GM19452 (cell line): Measurements from ENCODE around the gene NPM3.
"Not testable (repeated sequence)": the region's sequence is repeated elsewhere in the genome, so short reads cannot be mapped to it uniquely, and the experiment has no call there.

Source experiments
- ATAC-seq: cut with Tn5 transposase; IDR thresholded peaks from one replicate; pipeline ENCODE4 v1.9.1; 2021; ENCODE audit not compliant: unreplicated experiment

NPM3 gene

GRCh38 chr10:101807158-101807557 is 23.9 kb upstream of the NPM3 start:
- ATAC-seq, result no peak

- no peak for ATAC-seq
These were observed 20.3 kb upstream of the NPM3 start for GRCh38 chr10:101803511-101803910.

DNA sequence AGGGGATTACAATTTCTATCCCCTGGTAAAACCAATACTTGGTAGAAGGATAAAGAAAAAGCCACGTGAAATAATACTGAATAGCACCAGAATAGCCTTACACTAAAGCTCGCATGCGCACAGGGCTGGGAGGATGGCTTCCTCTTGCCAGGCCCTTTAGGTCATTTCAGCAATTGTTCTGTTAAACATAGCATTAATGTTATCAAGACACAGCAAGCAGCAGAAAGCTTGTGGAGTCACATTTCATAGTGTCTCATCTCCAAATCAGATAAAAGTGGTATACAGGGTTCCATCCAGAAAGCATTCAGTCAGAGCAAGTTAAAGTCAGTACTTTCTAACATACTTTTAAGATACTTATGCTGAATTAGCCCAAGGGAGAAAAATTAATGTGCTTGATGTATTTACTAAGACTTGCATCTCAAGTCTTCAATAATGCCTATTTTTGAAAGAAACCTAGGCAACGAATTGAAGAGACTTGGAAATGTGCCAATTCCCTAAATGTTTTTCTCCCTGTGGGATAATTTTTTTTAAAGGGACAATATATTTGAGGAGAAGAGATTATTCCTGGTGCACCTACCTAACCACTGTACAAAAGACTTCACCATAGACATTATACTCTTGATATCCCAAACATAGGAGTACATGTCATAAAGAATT is 14.3 kb upstream of the NPM3 start:
- no peak for ATAC-seq

GRCh38 chr10:101793526-101793925 is 10.3 kb upstream of the NPM3 start:
- no peak for ATAC-seq

- no peak for ATAC-seq
These were observed 6.4 kb upstream of the NPM3 start for GRCh38 chr10:101789686-101790085.

DNA sequence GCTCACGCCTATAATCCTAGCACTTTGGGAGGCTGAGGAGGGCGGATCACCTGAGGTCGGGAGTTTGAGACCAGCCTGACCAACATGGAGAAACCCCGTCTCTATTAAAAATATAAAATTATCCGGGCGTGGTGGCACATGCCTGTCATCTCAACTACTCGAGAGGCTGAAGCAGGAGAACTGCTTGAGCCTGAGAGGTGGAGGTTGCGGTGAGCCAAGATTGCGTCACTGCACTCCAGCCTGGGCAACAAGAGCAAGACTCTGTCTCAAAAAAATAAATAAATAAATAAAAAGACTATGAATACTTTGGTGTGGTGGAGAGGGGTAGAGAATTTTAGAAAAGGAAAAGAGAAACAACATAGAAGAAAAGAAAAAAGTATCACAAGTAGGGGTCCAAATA is 6.0 kb upstream of the NPM3 start:
- not testable (repeated sequence) for ATAC-seq

DNA sequence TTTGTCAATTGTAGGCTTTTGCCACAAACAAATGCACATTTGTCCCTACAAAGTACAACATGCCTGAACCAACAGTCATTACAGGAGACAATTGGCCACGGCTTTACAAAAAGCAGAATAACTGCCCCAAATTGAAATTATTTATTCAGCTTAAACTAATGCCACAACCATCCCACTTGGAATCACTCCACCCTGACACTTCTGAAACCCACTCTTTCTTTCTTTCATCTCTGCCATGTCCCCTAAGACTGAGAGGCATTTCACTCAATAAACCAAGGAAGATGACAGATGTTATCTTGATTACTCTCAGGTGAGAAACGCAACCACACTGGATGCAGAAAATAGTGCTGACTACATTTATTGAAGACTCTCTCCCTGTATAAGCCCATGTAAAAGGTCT is 2.6 kb upstream of the NPM3 start:
- ATAC-seq, result no peak

- no peak for ATAC-seq
These were observed 1.3 kb upstream of the NPM3 start for GRCh38 chr10:101784558-101784957.

DNA sequence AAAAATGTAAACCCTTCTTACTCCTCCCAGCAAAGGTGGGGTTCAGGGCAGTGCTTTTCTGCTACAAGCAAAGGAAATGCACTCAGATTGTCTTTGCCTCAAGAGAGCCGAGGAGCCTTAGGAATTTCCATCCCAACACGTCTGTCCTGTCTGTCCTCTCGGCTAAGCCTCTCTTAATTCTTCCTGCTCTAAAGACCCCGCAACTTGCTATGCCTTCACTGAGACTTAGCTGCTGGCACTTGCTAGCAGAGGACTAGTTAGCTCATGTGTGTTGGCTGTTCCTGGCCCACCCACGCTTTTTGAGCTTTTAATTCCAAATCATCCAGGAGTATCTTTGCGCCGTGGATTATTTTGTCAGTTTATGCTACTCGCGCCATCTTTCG is 481 bp upstream of the NPM3 start:
- ATAC-seq, result no peak

DNA sequence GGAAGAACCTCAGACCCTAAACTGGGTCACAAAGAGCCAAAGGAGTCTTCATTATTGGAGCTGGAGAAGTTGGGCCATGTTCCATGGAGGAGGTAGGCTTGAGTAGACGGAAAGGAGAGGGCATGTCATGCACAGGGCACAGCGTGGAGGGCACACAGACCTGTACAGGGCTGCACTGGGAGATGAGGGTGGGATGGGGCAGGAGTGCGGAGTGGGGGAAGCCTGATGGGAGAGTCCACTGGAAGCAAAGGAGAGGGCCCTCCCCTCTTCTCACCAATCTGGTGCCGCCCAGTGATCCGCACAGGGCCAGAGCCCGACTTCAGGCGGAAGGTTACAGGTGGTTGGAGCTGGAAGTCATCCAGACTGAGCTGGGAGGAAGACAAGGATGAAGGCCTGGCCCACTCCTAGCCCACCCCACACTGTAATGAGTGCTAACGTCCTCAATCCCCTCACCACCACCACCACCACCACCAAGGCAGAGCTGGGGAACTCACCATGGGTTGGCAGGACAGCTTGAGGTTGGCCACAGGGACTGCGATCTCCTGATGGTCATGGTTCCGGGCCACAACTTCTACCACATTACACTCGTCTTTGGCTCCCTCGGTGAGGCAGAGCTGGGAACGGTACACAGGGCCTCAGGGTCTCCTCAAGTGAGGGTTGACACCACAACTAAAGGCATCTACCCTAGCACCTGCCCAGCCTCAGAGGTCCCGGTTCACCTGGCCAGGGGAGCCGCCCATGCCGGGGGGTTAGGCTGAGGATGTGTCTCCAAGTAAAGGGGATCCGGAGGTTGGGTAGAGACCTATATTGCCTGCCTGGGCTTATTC is 1.0 kb downstream of the NPM3 start:
- no peak for ATAC-seq

DNA sequence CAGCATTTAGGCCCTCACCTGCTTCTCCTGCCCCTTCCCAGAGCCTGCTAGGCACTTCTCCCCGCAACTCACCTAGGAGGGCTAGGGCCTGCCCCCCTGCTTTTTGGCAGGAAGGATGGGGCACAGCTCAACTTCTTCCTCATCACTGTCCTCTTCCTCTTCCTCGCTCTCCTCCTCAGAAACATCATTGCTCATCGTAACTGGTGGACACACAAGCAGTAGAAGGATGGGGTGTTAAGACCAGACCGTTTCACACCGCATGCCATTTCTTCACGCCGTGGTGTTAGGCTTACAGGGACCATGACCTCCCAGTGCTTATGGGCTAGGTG is 1.6 kb downstream of the NPM3 start:
- no peak for ATAC-seq

DNA sequence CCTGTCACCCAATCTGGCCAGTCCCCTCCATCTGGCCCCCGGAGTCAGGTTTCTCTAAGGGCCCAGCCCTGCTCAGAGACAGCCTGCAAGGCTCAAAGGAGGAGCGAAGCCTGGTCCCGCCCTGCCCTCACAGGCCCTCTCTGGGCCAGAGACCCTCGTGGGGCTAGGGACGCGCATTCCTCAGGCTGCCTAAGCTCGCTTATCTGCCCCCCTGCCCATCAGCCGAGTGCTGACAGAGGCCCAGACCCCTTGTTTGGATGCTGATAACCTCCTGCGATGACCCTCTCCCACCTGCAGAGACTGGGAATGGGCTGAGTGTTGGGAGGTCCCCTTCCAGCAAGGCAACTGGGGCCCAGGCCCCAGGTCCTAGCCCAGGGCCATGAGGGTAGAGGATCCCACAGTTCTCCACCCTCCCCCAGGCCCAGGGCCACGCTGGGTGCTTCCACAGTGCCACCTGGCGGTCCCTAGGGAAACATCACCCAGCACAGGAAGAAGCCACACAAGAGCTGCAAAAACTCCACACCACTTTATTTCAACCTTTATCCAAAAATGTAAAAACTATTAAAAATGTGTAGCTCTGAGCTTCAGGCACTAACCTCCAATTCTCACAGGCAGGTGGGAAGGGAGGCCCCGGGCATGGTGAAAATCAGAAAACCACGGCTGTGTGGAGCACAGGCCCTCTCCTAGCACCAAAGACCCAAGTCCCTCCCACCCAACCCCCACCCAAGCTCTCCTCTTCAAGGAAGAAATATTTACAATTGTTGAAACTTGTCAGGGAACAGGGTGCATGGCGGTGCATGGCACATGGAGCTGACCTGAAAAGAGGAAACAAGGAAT is 2.2 kb downstream of the NPM3 start:
- ATAC-seq, result peak; percentile 48

GRCh38 chr10:101780187-101780817 is 2.9 kb downstream of the NPM3 start:
- no peak for ATAC-seq

DNA sequence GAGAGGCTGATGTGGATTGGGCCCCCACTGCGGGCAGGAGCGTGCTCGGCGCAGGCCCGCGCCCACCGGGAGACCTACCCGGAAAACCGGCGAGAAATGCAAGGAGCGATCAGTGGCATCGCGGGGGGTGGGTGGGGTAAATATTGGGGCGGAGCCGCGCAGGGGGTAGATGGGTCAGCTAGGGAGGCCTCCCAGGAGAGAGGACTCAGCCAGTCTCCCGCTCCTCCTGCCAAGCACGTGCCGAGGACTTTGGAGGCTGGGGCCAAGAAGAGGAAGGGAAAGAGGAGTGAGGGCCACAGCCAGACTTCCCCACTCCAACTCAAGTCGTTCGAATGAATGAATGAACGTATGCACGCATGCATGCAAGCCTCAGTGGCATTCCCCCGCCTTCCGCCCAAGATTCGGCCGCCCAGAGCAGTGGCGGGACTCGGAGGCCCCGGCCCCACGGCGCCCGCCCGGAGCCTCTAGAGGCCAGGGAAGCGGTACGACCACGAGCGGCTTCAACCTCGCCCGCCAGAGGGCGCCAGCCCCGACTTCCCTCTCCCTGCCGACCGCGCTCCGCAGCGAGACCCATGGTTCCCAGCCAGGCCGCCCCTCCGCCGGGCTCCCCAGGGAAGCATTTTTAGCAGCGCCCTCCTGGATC is 3.6 kb downstream of the NPM3 start:
- no peak for ATAC-seq

- no peak for ATAC-seq
These were observed 4.3 kb downstream of the NPM3 start for GRCh38 chr10:101778781-101779543.

- no peak for ATAC-seq
These were observed 5.0 kb downstream of the NPM3 start for GRCh38 chr10:101778151-101778780.

- ATAC-seq, result no peak
These were observed 5.6 kb downstream of the NPM3 start for GRCh38 chr10:101777619-101778145.

- no peak for ATAC-seq
These were observed 7.0 kb downstream of the NPM3 start for GRCh38 chr10:101776161-101776817.
